HG02938 (cell line): ENCODE measurements around the gene ABO.
"Not testable (repeated sequence)": the region's sequence is repeated elsewhere in the genome, so short reads cannot be mapped to it uniquely, and the experiment has no call there.

Experiments
- ATAC-seq: cut with Tn5 transposase; IDR thresholded peaks from one replicate; pipeline ENCODE4 v1.9.1; 2021; ENCODE audit warnings: mild to moderate bottlenecking, moderate library complexity; ENCODE audit not compliant: unreplicated experiment

ABO gene

DNA sequence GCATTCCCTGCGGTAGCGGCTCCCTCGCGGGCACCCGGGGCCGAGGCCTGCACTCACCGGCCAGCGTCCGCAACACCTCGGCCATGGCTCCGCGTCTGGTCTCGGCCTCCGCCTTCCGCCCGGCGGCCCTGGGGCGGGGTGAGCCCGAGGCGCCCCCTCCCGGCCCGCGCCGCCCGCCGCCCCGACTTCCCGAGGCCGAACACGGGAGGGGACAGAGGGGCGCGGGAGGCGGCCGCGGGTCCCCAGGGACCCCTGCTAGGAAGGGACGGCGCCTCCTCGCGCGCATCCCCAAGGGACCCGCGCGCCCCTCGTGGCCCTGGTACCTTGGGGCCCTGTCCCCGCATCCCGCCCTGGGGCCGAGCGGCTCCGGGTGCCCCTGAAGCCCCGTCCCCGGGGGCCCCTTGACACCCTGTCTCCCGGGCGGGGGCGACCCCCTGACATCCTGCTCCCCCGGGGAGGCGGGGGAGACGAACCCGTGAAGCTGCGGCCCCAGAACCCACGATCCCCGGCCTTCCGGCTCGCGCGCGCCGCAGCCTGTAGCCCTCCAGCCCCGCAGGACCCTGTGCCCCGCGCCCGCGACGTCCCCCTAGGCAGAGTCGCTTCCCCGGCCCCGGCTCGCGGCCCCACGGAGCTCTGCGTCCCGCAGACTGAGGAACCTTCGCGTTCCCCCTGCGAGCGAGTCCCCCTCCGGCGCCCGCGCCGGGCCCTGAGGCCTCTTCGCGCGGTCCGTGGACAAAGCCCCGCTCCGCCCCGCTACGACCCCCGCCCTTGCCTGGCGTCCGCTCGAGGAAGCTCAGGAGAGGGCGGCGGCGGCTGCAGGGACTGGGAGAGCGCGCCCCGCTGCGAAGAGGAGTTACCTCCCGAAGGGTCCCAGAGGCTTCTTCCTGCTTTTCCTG is at the start of gene ABO:
TSS of gene ABO (minus strand) at position 97 of the 896 bp plus-strand sequence.
- no peak for ATAC-seq

DNA sequence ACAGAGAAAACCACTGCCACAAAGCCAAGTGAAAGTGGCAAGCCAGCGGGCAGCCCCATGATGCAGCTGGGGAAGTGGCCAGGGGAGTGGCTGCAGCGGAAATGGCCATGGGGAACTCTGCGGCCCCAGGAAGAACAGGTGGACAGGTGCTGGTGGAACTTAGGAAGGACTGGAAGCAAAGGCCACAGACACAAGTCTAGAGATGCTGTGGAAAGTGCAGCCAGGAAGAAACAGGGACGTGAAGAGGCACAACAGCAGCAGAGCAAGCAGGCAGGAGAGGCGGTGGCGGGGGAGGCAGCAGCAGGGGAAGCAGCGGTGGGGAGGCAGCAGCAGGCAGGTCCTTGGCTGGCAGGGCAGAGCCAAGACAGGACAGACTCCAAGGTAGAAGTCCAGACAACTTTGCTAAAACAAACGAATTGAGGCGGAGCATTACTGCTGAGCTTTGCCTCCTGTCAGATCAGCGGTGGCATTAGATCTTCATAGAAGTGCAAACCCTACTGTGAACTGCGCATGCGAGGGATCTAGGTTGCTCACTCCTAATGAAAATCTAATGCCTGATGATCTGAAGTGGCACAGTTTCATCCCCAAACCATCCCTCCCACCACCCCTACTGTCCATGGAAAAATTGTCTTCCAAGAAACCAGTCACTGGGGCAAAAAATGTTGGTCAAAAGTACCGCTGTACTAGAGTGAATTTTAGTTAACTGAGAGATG is 49.1 kb upstream of the ABO start:
- no peak for ATAC-seq

DNA sequence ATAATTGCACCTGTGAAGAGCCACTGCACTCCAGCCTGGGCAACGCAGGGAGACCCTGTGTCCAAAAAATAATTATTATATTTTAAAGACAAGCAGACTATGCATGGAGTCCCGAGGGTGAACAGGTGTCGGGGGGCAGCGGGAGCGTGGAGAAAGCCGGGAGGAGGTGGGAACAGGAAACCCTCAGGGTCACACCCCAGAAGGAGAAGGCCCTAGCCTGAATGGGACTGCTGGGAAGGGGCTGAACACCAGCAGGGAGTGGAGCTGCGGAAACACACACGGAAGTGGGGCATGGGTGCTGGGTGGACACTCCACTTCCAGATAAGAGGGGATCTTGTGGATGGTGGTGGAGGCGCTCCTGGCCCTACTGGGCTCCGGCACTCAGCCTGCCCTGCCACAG is 48.2 kb upstream of the ABO start:
- no peak for ATAC-seq

DNA sequence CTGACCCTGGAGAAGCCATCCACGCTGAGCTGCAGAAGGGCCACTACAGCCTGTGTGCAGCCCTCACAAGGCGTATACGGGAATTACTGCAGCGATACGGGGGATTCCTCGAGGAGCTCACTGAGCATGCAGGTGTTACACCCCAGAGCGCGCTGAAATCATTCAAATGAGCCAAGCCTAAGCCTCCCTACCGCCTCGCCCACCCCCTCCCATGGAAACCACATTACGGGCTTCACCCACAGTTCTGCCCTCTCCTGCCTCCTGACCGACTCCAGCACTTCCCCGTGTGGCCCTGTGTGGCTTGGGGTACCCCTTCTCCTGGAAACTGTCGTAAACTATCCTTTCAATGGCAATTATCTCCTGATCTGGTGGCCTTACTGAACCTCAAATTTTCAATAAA is 47.7 kb upstream of the ABO start:
- ATAC-seq: no peak

DNA sequence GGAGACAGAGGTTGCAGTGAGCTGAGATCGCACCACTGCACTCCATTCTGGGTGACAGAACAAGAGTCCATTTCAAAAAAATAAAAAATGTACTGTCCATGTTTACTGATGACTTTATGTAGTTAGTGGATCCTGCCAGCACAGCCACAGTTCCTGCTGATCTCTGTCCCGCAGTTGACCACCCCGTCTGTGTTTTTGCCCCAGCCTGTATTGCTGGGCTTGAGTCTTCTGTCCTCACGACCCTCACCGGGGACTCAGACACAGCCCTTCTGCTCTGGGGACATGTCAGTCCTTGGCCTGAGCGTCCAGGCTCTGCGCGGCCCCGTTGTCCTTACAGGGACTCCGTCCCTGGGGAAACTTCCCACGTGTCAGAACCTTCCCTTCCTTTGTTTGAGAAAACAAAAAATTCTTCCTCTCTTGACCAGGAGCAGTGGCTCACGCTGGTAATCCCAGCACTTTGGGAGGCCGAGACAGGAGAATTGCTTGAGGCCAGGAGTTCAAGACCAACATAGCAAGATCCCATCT is 46.5 kb upstream of the ABO start:
- ATAC-seq: no peak

DNA sequence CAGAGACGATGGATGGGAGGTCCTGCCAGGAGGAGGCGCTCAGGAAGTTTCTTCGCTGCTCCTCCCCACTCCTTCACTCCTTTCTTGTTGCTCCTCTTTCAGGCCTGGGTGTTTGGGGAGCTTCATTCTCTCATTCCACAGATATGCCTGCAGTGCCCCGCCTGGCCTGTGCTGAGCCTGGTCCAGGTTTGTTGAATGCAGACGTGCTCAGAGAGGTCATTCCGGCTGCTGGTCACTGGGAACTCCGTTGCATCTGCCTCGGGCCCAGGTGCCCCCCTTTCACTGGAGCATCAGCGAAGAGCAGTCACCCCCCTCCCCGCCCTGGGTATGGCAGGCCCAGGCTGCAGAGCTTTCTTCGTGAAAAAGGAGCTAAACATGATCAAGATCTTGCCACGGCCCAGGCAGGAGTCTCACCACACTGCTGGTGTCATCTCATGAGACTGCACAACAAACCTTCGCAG is 45.5 kb upstream of the ABO start:
- ATAC-seq: no peak

DNA sequence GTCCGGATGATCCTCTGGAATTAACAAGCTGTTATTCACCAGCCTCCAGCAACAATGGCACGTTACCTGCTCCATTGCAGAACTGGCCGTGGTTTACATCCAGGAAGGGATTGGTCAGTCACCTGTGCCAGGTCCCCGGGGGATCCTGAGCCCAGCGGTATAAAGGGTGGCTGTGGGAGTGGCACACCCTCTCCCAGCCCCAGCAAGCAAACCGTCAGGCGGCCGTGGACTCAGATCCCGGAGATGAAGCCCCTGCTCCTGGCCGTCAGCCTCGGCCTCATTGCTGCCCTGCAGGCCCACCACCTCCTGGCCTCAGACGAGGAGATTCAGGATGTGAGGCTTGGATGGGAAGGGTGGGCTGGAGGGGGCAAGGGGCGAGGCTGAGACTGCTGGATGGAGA is 42.5 kb upstream of the ABO start:
- not testable (repeated sequence) for ATAC-seq

DNA sequence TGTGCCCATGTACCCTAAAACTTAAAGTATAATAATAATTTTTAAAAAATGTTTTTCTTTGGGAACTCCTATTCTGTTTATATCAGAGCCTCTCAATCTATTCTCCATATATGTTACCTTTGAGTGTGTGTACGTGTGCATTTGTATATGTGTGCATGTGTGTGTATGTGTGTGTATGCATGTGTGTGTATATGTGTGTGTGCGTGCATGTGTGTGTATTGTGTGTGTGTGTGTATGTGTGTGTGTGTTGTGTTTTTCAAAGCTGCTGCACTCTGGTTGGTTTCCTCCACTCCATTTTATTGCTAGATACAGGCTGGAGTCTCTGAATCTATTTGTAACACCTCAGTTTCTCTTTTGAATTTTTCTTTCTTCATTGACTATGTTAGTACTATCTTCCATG is 41.0 kb upstream of the ABO start:
- ATAC-seq: no peak

DNA sequence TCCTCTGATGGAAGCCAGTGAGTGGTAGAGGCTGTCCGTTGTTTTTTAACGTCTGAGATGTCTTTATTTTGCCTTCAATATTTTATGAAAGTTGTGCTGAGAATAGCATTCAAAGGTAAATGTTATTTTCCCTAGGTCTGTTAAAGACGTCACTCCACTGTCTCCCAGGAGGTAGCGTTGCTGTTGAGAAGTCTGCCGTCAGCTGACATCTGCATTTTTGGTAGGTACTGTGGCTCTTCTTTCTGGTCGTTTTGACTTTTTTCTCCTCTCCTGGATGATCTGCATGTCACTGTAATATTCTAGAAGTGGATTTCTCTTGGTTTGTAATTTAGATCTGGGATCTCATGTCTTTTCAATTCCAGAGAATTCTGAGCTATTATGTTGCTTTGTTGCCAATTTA is 34.6 kb upstream of the ABO start:
- ATAC-seq: no peak

DNA sequence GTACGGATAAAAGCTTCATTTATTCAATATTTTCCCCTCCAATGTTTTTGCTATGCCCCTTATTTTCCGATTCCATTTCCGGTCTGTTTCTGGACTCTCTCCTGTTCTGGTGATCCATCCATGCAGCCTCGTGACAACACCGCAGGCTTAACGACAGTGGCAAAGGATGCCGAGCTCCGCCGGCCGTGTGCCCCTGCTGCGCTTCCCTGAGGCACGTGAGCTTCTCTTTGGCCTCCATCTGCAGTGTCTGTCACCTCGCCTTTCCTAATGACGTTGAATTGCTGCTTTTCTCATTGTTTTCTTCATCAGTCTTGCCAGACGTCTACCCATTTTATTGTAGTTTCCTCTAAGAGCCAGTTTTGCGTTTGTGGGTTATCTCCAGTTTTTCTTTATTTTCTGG is 32.3 kb upstream of the ABO start:
- ATAC-seq: no peak

DNA sequence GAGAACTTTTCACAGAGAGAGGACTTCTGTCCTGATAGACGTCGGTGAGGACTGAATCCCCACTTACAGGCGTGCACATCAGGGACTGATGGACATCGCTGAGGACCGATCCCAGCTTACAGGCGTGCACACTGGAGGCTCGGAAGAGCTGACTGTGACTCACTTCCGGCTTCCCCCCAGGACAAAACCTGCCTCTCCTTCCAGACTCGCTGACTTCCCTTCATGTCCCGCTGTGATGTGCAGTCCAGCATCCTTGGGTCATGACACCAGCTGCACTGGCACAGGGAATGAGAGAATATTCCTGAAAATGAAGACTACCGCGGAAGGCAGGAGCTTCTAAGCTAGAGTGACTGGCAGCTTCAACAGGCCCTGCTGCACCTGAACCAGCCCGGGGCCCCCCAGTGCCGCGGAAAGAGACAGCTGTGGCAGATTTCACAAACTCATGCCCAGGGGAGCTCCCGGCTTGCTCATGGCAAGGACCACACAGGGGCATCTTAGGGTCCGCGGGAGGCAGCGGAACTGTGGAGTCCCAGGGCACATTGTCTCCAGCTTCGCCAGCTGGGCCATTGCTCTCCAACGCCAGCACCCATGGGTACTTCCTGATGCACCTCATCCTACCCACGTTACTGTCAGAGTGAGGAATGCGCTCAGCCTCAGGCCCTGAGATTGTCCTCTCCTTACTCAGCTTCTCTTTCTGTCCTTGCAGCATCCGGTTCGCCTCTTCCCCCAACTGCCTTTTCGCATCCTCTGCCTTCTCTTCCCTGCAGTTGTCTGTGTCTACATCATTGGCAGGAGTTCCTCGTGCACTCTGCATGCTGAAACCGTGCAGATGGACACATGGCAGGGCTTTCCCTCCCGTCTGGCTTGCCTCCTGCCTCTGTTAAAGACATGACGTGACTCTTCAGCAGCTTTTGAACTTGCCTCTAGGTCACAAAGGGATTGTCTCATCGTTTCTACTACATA is 31.5 kb upstream of the ABO start:
- no peak for ATAC-seq

DNA sequence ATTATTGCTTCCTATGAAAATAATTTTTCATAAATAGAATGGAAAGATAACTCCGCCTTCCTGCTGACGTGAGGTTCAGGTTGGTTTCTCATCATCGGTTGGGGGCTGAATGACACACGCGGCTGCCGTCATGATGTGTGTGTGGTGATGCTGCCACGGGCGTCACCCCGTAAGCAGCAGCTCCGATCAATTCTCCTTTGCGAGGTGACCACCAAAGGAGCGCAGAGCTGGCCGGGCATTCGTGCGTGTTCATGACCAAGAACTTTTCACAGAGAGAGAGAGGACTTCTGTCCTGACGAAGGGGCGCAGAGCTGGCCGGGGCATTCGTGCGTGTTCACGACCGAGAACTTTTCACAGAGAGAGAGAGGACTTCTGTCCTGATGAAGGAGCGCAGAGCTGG is 30.7 kb upstream of the ABO start:
- no peak for ATAC-seq

DNA sequence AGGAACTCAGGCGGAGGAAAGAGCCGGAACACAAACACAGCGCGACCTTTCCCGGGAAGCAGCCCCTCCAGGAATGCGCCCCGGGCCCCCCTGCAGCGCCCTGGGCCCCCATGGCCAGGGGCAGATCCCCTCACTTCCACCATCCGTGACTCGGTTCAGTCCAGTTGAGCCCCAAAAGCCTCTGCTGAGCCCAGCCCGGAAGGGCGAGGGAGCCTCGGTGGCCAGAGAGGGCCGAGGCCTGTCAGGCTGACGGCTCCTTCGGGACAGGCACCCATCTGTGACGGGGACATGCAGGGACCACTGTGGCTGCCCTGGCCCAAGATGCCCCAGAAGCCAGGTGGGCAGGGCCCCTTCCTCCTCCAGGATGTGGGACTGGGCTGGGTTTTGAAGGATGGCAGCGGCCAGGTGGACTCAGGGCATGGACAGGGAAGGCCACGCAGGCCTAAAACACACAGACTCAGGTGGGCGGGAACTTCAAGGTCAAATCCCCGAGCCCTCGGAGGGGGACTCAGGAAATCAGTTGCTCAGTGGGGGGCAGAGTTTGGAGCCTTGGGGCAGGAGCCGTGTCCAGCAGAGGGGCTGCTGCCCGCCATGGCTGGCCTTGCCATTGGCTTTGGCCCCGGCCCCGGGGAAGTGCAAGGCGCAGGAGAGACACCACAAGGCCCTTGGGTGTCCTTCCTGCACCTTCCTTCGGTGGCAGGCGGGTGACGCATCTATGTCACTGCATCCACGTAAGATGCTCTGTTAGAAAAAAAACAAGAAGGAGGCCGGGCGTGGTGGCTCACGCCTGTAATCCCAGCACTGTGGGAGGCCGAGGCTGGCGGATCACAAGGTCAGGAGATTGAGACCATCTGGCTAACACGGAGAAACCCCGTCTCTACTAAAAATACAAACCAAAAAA is 29.7 kb upstream of the ABO start:
- ATAC-seq: no peak

DNA sequence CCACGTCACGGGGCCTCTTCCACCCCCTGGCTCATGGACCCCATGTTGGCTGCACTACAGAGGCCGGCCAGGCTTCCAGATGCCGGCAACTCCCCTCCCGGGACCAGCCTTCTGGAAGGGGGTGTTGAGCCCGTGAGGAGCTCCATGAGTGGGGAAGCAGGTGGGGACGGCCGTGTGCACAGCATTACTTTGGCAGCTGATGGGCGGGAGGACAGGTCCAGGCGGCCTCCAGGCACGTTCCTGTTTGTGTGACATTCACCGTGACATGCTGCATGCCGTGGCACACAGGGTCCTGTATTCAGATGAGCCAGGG is 29.1 kb upstream of the ABO start:
- ATAC-seq: no peak

DNA sequence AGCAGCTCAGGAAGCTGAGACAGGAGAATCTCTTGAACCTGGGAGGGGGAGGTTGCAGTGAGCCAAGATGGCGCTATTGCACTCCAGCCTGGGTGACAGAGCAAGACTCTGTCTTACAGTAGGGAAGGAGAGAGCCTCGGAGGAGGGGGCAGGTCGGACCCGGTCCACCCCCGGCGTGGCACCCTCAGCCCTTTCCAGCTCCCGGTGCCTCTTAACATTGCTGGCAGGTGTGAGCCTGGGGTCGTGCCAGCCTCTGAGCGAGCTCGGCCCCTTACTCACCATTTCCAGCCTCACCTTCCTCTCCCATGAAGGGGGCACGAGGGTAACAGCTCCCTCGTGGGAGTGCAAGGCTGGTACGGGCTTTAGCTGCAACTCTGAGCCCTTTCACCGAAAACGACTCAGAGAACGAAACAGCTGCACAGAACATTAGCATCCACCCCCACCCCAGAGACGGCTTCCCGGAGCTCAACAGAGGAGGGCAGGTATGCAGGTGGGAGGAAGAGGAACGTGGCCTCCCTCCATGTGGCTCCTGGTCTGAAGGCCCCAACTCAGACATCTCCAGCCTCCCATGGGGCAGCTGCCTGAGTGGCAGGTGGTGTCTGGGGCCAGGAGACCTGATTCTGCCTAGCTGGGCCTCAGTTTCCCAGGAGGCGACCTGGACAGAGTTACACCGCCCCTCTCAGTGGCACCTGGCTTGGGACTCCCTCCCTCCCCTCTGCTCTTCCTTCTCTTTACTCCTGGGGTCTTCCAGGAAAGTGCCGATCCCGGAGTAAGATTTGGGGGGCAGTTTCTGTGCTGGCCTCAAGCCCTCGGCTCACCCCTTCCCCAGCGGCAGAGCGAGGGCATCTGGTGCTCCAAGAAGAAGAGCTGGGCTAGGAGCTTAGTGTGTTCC is 28.5 kb upstream of the ABO start:
- no peak for ATAC-seq

DNA sequence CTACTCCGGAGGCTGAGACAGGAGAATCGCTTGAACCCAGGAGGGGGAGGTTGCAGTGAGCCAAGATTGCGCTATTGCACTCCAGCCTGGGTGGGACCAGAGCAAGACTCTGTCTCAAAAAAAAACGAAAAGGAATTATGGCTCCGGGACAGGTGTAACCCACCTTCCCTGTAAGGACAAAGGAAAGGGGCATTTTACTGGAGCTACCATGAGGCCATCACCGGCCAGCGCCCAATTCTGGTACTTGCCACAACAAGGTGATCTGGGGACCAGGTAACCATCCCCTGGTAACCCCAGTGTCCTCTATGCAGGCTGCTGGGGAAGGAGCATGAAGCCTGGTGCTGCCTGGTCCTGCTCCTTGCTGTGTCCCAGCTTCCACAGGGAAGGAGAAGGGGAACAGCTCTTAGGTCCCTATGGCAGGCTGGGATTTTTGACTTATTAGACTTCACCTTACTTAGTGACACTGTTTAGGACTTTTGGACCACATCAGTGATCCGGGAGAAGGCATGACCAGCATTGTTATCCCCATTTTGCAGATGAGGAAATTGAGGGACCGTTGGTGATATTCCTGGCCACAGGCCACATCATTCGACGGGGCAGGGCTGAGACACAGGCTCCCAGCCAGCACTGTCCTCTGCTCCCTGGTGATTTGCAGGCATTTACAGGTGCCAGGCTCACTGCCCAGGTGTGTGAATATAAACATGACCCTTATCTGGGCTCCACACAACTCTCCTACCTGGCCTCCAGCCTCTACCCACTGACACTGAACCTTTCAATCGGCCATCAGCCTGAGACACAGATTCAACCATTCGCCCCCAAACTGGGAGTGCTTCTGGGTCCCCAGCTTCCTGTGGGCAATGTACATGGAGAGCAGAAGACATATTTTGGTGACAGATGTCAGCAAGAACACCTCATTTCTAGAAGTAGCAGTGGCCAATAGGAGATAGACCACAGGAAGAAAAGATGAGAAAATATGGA is 26.5 kb upstream of the ABO start:
- no peak for ATAC-seq

DNA sequence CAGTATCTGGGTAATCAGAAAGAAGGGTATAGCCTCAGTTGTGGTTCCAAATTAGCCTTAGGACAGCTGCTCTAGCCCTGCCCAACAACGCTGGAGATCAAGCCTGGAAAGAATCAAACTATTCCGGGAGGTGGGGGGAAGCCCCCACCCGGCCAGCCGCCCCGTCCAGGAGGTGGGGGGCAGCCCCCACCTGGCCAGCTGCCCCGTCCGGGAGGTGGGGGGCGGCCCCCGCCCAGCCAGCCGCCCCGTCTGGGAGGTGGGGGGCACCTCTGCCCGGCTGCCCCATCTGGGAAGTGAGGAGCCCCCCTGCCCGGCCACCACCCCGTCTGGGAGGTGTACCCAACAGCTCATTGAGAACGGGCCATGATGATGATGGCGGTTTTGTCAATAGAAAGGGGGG is 25.0 kb upstream of the ABO start:
- not testable (repeated sequence) for ATAC-seq

DNA sequence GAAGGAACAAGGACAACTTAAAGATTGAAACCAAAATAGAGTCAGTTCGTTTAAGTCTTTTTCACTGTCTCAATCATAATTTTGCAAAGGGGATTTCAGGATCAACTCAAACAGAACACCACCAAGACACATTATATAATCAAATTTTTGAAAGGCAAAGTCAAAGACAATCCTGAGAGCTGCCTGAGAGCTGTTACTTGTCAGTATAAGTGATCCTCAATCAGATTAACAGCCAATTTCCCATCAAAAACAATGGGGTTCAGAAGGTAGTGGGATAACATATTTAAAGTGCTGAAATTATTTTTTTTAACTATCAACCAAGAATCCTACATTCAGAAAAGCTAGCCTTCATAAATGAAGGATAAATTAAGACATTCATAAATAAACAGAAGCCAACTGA is 19.3 kb upstream of the ABO start:
- no peak for ATAC-seq
